Neural progenitor cell (in vitro differentiated cells): ENCODE results near the gene DHX9.

Experiments used
- CTCF ChIP-seq: fragments of 200-600 bp; sonication (generic); IDR thresholded peaks from 2 replicates; pipeline ENCODE4 v1.5.1; 2017; ENCODE audit warnings: antibody characterized with exemption, mild to moderate bottlenecking
- EZH2 ChIP-seq: fragments of 200-600 bp; sonication (generic); IDR thresholded peaks from 2 replicates; pipeline ENCODE4 v1.6.1; 2017; ENCODE audit warnings: antibody characterized with exemption, mild to moderate bottlenecking, moderate library complexity

DNA sequence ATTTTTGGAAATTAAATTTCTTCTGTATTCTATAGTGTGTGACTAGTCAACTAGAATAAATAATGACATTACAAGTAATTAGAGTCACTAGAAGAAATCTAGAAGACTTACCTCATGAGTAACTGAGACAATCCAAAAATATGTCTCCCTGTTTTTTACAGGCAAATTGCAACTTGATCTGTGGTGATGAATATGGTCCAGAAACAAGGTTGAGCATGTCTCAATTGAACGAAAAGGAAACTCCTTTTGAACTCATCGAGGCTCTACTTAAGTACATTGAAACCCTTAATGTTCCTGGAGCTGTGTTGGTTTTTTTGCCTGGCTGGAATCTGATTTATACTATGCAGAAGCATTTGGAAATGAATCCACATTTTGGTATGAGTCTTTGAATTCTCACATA lies 36.7 kb downstream of the DHX9 start:
- TF ChIP-seq CTCF: no peak
- TF ChIP-seq EZH2: no peak
